ENCODE measurements around the gene POLR3E. TPM values are rescaled to one million over a fixed set of nuclear protein-coding genes. Genes with fewer than 3 reads are reported as not detected.

Gene POLR3E
- total RNA-seq, 1 experiment from 2014 or later: 69.8 TPM

- no peaks in the 10 kb centered on the region for H3K9me3 ChIP-seq (ENCODE audit: low read depth, low read length, poor library complexity, severe bottlenecking)
- ChIA-PET POLR2A (ENCODE audit: low non-redundant PET) (no interaction called here), CTCF (no interaction called here)
- H3K36me3 ChIP-seq (ENCODE audit: insufficient read depth, low read length, poor library complexity, severe bottlenecking): peaks cover 4% of the 10 kb centered on the region
- DNase-seq (ENCODE audit: low spot score): no peak
- no peaks in the 10 kb centered on the region for H3K4me1 ChIP-seq (ENCODE audit: insufficient read depth, low read length, poor library complexity, severe bottlenecking)
- no peaks in the 10 kb centered on the region for H3K27me3 ChIP-seq (replicated peaks; ENCODE audit: insufficient read depth, low read depth, low read length, poor library complexity)
- H3K27ac ChIP-seq (ENCODE audit: low read depth, low read length, poor library complexity, severe bottlenecking): no peak overlapping the region
- intact Hi-C loops (cut with micrococcal nuclease; ENCODE audit: unreplicated experiment): no loop called here
- no peak overlapping the region for H3K4me3 ChIP-seq (ENCODE audit: low read depth, low read length, poor library complexity, severe bottlenecking)
- BruUV-seq (replicated peaks): no TSS peak
- no peak for TF ChIP-seq EZH2 (IDR thresholded peaks at IDR 0.05; ENCODE audit: borderline replicate concordance, low read depth, low read length, poor library complexity, severe bottlenecking)
- TF ChIP-seq CTCF (conservative IDR thresholded peaks at IDR 0.05; ENCODE audit: low read depth, low read length): no peak
Observed at GRCh38 chr16:22265351-22265750, 31.9 kb upstream of the POLR3E start.

- Histone ChIP-seq H3K27ac (ENCODE audit: low read depth, low read length, poor library complexity, severe bottlenecking) (no peak overlapping the region), H3K36me3 (ENCODE audit: insufficient read depth, low read length, poor library complexity, severe bottlenecking) (no peaks in the 10 kb centered on the region), H3K27me3 (replicated peaks; ENCODE audit: insufficient read depth, low read depth, low read length, poor library complexity) (no peaks in the 10 kb centered on the region), H3K9me3 (ENCODE audit: low read depth, low read length, poor library complexity, severe bottlenecking) (no peaks in the 10 kb centered on the region), H3K4me1 (ENCODE audit: insufficient read depth, low read length, poor library complexity, severe bottlenecking) (no peaks in the 10 kb centered on the region), H3K4me3 (ENCODE audit: low read depth, low read length, poor library complexity, severe bottlenecking) (no peak overlapping the region)
- no peak for DNase-seq (ENCODE audit: low spot score)
- intact Hi-C loops (cut with micrococcal nuclease; ENCODE audit: unreplicated experiment): no loop called here
- POLR2A ChIA-PET (ENCODE audit: low non-redundant PET): no interaction called here
- TF ChIP-seq EZH2 (IDR thresholded peaks at IDR 0.05; ENCODE audit: borderline replicate concordance, low read depth, low read length, poor library complexity, severe bottlenecking) (no peak), CTCF (conservative IDR thresholded peaks at IDR 0.05; ENCODE audit: low read depth, low read length) (no peak)
- CTCF ChIA-PET: no interaction called here
- no TSS peak for BruUV-seq (replicated peaks)
Observed at GRCh38 chr16:22266546-22266945, 30.7 kb upstream of the POLR3E start.

GRCh38 chr16:22267764-22268163, 29.4 kb upstream of the POLR3E start:
- no peak for TF ChIP-seq CTCF (conservative IDR thresholded peaks at IDR 0.05; ENCODE audit: low read depth, low read length)
- no peak for TF ChIP-seq EZH2 (IDR thresholded peaks at IDR 0.05; ENCODE audit: borderline replicate concordance, low read depth, low read length, poor library complexity, severe bottlenecking)
- no peaks in the 10 kb centered on the region for H3K4me1 ChIP-seq (ENCODE audit: insufficient read depth, low read length, poor library complexity, severe bottlenecking)
- ChIA-PET POLR2A (ENCODE audit: low non-redundant PET) (no interaction called here), CTCF (no interaction called here)
- no peak overlapping the region for H3K4me3 ChIP-seq (ENCODE audit: low read depth, low read length, poor library complexity, severe bottlenecking)
- intact Hi-C loops (cut with micrococcal nuclease; ENCODE audit: unreplicated experiment): no loop called here
- no peak for DNase-seq (ENCODE audit: low spot score)
- no peaks in the 10 kb centered on the region for H3K27me3 ChIP-seq (replicated peaks; ENCODE audit: insufficient read depth, low read depth, low read length, poor library complexity)
- H3K36me3 ChIP-seq (ENCODE audit: insufficient read depth, low read length, poor library complexity, severe bottlenecking): no peaks in the 10 kb centered on the region
- H3K9me3 ChIP-seq (ENCODE audit: low read depth, low read length, poor library complexity, severe bottlenecking): no peaks in the 10 kb centered on the region
- H3K27ac ChIP-seq (ENCODE audit: low read depth, low read length, poor library complexity, severe bottlenecking): no peak overlapping the region
- BruUV-seq (replicated peaks): no TSS peak

All from A673 (cell line).